Astrocyte of the cerebellum (primary cell): ENCODE results near the gene MAGEC3.

Experiments
- DNase-seq: peaks from one replicate; pipeline ENCODE4 v3.0.0-alpha.2; 2011; ENCODE audit warnings: low read depth
- H3K4me3 ChIP-seq: 2 replicates; pipeline ENCODE4 v1.5.1; 2011; ENCODE audit warnings: mild to moderate bottlenecking, low read depth, low read length, moderate library complexity
- in situ Hi-C: cut with HindIII; loops from 2 replicates; pipeline ENCODE4 v1.10.0; 2017; ENCODE audit warnings: low sequenced_read_pairs
- TF ChIP-seq, protein P1 (sequence below): IDR thresholded peaks from 2 replicates; pipeline ENCODE4 v1.5.1; 2012; ENCODE audit warnings: low read length, low read depth, moderate library complexity, mild to moderate bottlenecking; ENCODE audit errors: missing control alignments

The MAGEC3 gene

DNA sequence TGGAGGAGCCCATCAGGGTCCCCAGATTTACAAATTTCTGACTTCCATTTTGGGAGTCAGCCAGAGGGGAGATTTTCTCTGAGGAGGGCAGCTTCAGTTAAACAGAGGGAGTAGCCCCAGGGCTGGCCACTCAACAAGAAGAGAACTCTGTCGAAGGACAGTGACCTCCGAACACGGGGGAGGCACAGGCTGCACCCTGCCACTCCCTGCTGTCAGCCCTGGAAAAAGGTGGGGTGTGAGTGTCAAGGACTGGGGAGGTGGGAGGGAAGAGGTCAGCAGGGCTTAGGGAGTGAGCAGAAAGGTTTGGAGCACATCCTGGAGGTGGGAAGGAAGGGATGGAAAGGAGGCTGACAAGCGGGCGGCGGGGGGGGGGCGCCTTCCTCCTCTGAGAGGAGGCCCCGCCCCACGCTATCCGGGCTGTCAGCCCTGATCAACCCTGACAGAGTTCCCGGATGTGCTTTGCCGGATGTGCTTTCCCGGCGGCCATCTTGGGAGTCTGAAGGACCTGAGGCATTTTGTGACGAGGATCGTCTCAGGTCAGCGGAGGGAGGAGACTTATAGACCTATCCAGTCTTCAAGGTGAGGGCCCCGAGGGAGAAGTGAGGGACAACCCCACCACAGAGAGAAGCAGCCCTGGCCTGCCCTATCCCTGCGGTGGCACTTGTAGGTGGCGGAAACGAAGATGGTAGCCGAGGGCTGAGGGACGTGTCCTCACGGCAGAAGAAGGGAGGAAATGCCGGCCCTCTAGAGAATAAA, 65.5 kb downstream of the MAGEC3 start, which contains the start of gene MAGEC1:
TSS of gene MAGEC1 (plus strand) at position 495 of the 756 bp plus-strand sequence. CDS start 1,179 bp downstream, outside the sequence.
- no peak for DNase-seq
- in situ Hi-C loops, result no loop called here
- H3K4me3 ChIP-seq, result no peak within 1 kb of the TSS
- TF ChIP-seq, protein P1, sequence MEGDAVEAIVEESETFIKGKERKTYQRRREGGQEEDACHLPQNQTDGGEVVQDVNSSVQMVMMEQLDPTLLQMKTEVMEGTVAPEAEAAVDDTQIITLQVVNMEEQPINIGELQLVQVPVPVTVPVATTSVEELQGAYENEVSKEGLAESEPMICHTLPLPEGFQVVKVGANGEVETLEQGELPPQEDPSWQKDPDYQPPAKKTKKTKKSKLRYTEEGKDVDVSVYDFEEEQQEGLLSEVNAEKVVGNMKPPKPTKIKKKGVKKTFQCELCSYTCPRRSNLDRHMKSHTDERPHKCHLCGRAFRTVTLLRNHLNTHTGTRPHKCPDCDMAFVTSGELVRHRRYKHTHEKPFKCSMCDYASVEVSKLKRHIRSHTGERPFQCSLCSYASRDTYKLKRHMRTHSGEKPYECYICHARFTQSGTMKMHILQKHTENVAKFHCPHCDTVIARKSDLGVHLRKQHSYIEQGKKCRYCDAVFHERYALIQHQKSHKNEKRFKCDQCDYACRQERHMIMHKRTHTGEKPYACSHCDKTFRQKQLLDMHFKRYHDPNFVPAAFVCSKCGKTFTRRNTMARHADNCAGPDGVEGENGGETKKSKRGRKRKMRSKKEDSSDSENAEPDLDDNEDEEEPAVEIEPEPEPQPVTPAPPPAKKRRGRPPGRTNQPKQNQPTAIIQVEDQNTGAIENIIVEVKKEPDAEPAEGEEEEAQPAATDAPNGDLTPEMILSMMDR, result no peak

DNA sequence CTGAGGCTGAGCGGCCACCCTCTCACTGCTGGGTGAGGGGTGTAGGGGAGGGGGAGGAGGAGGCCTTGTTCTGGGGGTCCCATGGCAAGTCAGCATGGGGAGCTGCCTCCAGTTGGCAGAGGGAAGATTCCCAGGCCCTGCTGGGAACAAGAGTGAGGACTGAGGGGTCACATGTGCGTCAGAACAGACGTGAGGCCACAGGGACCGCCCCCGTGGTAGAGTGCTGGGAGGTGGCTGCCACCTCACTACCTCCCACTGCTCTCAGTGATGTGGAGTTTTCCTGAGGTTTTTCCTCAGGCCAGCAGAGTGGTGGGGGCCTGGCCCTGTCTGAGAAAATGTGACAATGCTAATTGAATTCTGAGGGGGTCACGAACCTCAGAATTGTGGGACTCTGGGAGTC, 66.1 kb downstream of the MAGEC3 start:
- in situ Hi-C loops, result no loop called here
- TF ChIP-seq, protein P1, result no peak
- no peak overlapping the region for H3K4me3 ChIP-seq
- DNase-seq, result no peak

DNA sequence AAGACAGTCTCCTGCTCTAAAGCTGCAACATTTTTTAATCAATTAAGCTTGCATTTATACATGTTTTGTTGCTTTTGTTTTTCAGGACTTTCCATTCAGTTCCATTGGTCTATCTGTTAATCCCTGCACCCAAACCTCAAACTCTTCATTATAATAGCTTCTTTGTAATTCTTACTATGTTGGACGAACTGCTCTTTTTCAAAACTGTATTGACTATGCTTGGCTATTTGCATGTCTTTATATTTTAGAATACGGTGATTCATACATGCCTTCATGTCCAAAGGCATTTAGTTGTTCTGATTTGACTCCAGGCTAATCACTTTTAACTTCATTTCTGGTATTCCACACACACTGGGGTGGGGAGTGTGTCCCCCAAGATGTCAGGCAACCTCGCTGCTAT, 79.7 kb downstream of the MAGEC3 start:
- no peak for DNase-seq
- H3K4me3 ChIP-seq, result no peak overlapping the region
- TF ChIP-seq, protein P1, result no peak
- in situ Hi-C loops, result no loop called here

GRCh38 chrX:141924293-141924692, 86.2 kb downstream of the MAGEC3 start:
- no peak for DNase-seq
- in situ Hi-C loops, result no loop called here
- H3K4me3 ChIP-seq, result no peak overlapping the region
- TF ChIP-seq, protein P1, result no peak

DNA sequence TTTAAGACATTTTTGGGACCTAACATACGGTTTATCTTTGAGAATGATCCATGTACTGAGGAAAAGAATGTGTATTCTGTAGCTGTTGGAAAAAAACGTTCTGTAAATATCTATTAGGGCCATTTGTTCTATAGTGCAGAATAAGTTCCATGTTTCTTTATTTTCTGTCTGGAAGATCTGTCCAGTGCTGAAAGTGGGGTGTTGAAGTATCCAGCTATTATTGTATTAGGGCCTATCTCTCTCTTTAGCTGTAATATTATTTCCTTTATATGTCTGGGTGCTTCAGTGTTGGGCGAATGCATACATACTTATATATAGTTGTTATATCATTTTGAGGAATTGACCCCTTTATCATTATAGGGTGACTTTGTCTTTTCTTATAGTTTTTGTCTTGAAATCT, 90.3 kb downstream of the MAGEC3 start:
- DNase-seq, result no peak
- TF ChIP-seq, protein P1, result no peak
- in situ Hi-C loops, result no loop called here
- H3K4me3 ChIP-seq, result no peak overlapping the region

- TF ChIP-seq, protein P1, result no peak
- in situ Hi-C loops, result no loop called here
- no peak overlapping the region for H3K4me3 ChIP-seq
- DNase-seq, result no peak
Observed at GRCh38 chrX:141934059-141934641, 96.0 kb downstream of the MAGEC3 start.
